ENCODE measurements around the gene FARP1.

DNA sequence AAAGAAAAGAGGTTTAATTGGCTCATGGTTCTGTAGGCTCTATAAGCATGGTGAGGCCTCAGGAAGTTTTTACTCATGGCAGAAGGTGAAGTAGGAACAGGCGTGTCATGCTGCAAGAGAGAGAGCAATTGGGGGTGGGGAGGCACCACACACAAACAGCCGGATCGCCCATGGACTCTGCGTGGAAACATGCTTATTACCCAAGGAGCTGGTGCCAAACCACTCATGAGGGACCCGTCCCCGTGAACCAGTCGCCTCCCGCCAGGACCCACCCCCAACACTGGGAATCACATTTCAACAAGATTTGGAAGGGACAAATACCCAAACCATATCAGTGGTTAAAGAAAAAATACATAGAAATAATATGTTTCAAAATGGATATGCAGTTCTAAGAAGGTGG lies 208.7 kb downstream of the FARP1 start:
- TF ChIP-seq POLR2AphosphoS5 (IDR thresholded peaks at IDR 0.05; ENCODE audit: low read depth, low read length), result no peak
- TF ChIP-seq TAF1 (IDR thresholded peaks at IDR 0.05; ENCODE audit: borderline replicate concordance, insufficient read depth, low read length), result no peak
- no peak for TF ChIP-seq REST (IDR thresholded peaks at IDR 0.05; ENCODE audit: insufficient read depth in 1 of 2, low read depth in 2 of 2, low read length in 2 of 2)

Data from PFSK-1 (cell line).